Measurements from ENCODE around the gene C2orf15. TPM values are rescaled to one million over a fixed set of nuclear protein-coding genes. Genes with fewer than 3 reads are reported as not detected.

Gene C2orf15, protein sequence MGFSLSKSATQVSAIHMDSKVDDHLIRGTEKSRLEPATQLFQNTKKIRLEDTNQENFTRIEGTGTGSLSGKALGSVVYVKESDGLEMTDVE
- total RNA-seq = 1.5 TPM
- long read RNA-seq, partial matches to known transcripts = 0 of 3 reads
- long read RNA-seq, other reads (novel, unspliced or antisense) = 1 of 3 reads

DNA sequence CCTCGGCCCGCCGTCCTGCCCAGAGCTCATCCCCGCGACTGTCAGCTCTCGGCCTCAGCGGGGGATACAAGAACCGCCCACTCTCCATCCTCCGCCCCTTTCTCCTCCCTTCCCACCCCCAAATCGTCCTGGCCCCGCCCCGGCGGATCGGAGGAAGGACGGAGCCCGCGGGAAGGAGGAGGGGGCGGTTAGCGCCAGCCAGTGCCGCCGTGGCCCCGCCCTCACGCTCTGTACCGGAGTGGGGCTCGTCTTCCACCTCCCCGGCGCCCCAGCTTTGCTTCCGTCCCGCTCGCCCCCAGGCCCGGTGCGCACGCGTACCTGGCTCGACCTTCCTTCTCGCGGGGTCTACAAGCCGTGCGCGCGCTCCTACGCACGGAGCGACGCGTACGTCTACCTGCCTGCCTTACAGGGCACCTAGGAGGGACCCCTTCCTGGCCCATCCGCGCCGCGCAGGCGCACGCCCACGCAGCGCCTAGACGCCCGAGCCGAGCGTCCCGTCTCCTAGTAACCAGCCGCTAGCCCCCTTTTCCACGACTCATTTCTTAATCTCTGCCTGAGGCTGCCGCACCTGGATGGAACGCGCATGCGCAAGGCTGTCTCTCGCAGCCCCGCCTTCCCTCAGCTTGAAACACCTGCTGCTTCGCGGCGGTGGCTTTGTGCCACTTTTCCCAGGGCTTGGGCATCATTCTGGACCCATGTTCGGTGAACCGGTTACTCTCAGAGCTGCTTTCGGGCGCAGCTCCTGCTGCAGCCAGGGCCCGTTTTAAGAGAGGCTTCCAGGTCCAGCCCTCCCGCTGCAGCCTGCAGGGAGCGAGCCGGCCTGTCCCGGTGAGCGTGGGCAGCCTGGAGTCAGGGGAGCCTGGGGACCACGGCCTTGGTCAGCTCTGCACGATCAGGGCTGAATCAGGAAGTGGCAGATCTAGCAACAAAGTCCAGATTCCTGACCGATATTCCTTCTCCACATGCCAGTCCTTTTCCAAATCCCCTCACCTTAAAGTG, at the start of gene C2orf15:
Gene C2orf15, plus strand, starts transcription at position 598 of the 999 bp plus-strand sequence. CDS start 8,852 bp downstream, outside the sequence.
- peaks cover 14% of the 10 kb centered on the region for H3K4me1 ChIP-seq
- H3K27ac ChIP-seq = peak within 1 kb of the TSS; percentile 79
- peak; percentile 97 for DNase-seq
- no peaks in the 10 kb centered on the region for H3K9me3 ChIP-seq
- no peaks in the 10 kb centered on the region for H3K36me3 ChIP-seq
- intact Hi-C loops (cut with DNase I) = no loop called here
- TF ChIP-seq, protein P1, sequence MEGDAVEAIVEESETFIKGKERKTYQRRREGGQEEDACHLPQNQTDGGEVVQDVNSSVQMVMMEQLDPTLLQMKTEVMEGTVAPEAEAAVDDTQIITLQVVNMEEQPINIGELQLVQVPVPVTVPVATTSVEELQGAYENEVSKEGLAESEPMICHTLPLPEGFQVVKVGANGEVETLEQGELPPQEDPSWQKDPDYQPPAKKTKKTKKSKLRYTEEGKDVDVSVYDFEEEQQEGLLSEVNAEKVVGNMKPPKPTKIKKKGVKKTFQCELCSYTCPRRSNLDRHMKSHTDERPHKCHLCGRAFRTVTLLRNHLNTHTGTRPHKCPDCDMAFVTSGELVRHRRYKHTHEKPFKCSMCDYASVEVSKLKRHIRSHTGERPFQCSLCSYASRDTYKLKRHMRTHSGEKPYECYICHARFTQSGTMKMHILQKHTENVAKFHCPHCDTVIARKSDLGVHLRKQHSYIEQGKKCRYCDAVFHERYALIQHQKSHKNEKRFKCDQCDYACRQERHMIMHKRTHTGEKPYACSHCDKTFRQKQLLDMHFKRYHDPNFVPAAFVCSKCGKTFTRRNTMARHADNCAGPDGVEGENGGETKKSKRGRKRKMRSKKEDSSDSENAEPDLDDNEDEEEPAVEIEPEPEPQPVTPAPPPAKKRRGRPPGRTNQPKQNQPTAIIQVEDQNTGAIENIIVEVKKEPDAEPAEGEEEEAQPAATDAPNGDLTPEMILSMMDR (IDR thresholded peaks at IDR 0.05) = no peak
- peak within 1 kb of the TSS; percentile 65 for H3K4me3 ChIP-seq
- H3K27me3 ChIP-seq (ENCODE audit: low read depth) = no peaks in the 10 kb centered on the region
- ATAC-seq = peak; percentile 99

DNA sequence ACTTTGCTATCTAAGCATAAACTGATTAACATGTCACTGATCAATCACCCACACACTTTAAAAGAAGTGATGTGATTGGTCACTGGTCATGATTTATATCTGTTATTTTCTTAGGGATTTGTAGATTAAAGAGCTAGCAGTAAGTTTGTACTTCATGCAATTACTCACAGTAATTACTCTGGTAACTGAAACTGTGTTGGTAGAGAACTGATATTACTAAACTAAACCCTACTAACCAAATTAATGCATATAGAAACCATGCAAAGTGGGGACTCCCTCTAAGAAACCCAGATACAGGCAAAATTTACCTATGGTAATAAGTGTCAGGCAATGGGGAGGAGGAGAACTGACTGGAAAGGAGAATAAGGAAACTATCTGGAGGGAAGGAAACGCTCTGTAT, 44.8 kb upstream of the C2orf15 start:
- Histone ChIP-seq H3K4me1 (no peaks in the 10 kb centered on the region), H3K4me3 (no peak overlapping the region), H3K27ac (no peak overlapping the region), H3K27me3 (ENCODE audit: low read depth) (no peaks in the 10 kb centered on the region), H3K9me3 (peaks cover 5% of the 10 kb centered on the region), H3K36me3 (no peaks in the 10 kb centered on the region)
- TF ChIP-seq, protein P1 (IDR thresholded peaks at IDR 0.05) = no peak
- intact Hi-C loops (cut with DNase I) = no loop called here
- DNase-seq = no peak
- ATAC-seq = no peak

DNA sequence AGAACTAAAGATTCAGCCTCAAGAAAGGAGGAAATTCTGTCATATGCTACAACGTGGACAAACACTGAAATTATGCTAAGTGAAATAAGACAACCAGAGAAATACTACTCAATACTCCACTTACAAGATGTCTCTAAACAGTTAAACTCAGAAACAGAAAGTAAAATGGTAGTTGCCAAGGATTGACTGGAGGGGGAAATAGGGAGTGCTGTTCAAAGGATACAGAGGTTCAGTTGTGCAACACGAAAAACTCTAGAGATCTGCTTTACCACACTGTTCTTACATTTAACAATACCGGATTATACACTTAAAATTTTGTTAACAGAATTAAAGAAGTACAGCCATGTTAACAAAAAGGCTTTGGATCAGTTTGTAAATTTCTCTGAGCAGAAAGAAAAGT, 39.8 kb upstream of the C2orf15 start:
- peak; percentile 76 for ATAC-seq
- TF ChIP-seq, protein P1 (IDR thresholded peaks at IDR 0.05) = no peak
- H3K27me3 ChIP-seq (ENCODE audit: low read depth) = no peaks in the 10 kb centered on the region
- intact Hi-C loops (cut with DNase I) = no loop called here
- H3K27ac ChIP-seq = no peak overlapping the region
- H3K4me1 ChIP-seq = no peaks in the 10 kb centered on the region
- no peak overlapping the region for H3K4me3 ChIP-seq
- no peaks in the 10 kb centered on the region for H3K36me3 ChIP-seq
- no peaks in the 10 kb centered on the region for H3K9me3 ChIP-seq
- no peak for DNase-seq

DNA sequence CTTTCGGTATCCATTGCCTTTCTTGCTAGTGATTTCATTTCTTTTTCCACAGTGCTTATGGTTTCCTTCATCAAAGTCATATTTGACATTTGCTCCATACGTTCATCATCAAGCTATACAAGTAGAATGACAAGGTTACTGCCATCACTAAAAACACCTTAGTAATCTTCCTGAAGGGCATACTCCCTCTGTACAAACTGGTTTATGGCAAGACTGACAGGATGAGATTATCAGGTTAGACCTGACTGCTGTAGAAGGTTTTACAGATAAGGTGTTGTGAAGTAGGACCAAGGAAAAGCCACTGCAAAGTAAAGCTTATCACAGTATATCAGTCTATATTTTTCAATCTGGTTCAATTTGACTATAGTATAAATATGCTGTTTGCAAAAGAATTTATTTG, 37.5 kb upstream of the C2orf15 start:
- TF ChIP-seq, protein P1 (IDR thresholded peaks at IDR 0.05) = no peak
- H3K36me3 ChIP-seq = no peaks in the 10 kb centered on the region
- no peaks in the 10 kb centered on the region for H3K9me3 ChIP-seq
- H3K27ac ChIP-seq = no peak overlapping the region
- intact Hi-C loops (cut with DNase I) = no loop called here
- DNase-seq (no peak), ATAC-seq (no peak)
- H3K4me1 ChIP-seq = no peaks in the 10 kb centered on the region
- H3K27me3 ChIP-seq (ENCODE audit: low read depth) = no peaks in the 10 kb centered on the region
- no peak overlapping the region for H3K4me3 ChIP-seq

DNA sequence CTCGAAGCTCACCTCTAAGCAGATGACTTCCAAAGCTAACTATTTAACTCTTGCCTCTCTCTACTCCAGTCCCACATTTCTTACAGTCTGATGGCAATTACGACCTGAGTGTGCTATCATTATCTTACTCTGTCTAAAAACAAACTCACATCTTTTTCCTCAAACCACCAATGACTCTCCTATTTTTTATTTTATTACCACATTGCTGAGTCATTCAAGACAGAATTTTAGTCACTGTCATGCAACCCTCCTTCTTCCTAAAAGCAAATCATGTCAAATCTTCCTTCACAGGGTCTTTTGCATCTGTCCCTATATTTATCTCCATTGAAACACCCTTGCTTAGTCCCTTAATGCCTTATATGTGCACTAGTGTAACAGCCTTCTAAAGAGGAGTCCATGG, 34.6 kb upstream of the C2orf15 start:
- Histone ChIP-seq H3K9me3 (no peaks in the 10 kb centered on the region), H3K4me3 (no peak overlapping the region), H3K27ac (no peak overlapping the region), H3K4me1 (no peaks in the 10 kb centered on the region), H3K36me3 (no peaks in the 10 kb centered on the region), H3K27me3 (ENCODE audit: low read depth) (no peaks in the 10 kb centered on the region)
- ATAC-seq = no peak
- no peak for DNase-seq
- intact Hi-C loops (cut with DNase I) = no loop called here
- TF ChIP-seq, protein P1 (IDR thresholded peaks at IDR 0.05) = no peak
